Nephron progenitor cell (in vitro differentiated cells): ENCODE data around the gene HBD.

Experiments
- DNase-seq: peaks from one replicate; pipeline ENCODE4 v3.0.0; 2021
- H3K27ac Mint-ChIP-seq: 2 replicates; pipeline ENCODE4 v1.8.0; 2021; ENCODE audit warnings: mild to moderate bottlenecking, moderate library complexity, mixed read lengths
- H3K27me3 Mint-ChIP-seq: 2 replicates; pipeline ENCODE4 v1.8.0; 2021; ENCODE audit warnings: mild to moderate bottlenecking, low read depth, mixed read lengths; ENCODE audit not compliant: poor library complexity
- H3K36me3 Mint-ChIP-seq: 2 replicates; pipeline ENCODE4 v1.8.0; 2021; ENCODE audit warnings: low read depth, mixed read lengths
- H3K4me1 Mint-ChIP-seq: 2 replicates; pipeline ENCODE4 v1.8.0; 2021; ENCODE audit warnings: mixed read lengths
- H3K4me3 Mint-ChIP-seq: 2 replicates; pipeline ENCODE4 v1.8.0; 2021; ENCODE audit warnings: mild to moderate bottlenecking, moderate library complexity, mixed read lengths
- H3K9me3 Mint-ChIP-seq: 2 replicates; pipeline ENCODE4 v1.8.0; 2021; ENCODE audit warnings: mild to moderate bottlenecking, moderate library complexity, mixed read lengths
- TF ChIP-seq, protein P1 (sequence below): fragments of 200-600 bp; sonication (generic); IDR thresholded peaks from 2 replicates; pipeline ENCODE4 v1.5.0; 2021; ENCODE audit warnings: antibody characterized with exemption

Gene HBD

DNA sequence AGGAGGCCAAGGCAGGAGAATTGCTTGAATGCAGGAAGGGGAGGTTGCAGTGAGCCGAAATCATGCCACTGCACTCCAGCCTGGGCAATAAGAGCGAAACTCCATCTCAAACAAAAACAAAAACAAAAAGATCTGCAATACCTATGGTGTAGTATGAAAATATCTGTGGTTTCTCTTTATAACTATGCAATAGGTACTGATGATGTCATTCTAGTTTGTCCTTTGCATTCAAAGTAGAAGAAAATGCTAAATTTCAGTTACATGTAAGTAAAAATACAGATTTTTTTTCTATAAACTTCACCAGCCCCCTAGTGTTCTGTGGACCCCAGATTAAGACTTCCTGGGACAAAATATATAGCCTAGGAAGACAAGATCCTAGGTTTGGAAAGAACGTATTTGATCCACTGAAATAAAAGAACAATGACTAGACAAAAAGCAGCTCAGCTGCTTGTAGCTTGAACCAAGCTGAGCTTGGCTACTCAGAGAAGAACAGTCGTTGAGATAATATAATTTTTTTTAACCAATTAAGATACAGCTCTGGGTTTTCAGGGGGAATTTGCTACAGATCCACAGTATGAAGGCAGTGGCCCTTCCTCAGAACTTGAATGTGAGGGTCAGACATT lies 38.2 kb upstream of the HBD start:
- Mint-ChIP-seq H3K27ac (no peak overlapping the region), H3K27me3 (peaks cover 3% of the 10 kb centered on the region), H3K4me3 (no peak overlapping the region), H3K4me1 (peaks cover 19% of the 10 kb centered on the region), H3K9me3 (no peaks in the 10 kb centered on the region), H3K36me3 (no peaks in the 10 kb centered on the region)
- DNase-seq: no peak
- TF ChIP-seq, protein P1, sequence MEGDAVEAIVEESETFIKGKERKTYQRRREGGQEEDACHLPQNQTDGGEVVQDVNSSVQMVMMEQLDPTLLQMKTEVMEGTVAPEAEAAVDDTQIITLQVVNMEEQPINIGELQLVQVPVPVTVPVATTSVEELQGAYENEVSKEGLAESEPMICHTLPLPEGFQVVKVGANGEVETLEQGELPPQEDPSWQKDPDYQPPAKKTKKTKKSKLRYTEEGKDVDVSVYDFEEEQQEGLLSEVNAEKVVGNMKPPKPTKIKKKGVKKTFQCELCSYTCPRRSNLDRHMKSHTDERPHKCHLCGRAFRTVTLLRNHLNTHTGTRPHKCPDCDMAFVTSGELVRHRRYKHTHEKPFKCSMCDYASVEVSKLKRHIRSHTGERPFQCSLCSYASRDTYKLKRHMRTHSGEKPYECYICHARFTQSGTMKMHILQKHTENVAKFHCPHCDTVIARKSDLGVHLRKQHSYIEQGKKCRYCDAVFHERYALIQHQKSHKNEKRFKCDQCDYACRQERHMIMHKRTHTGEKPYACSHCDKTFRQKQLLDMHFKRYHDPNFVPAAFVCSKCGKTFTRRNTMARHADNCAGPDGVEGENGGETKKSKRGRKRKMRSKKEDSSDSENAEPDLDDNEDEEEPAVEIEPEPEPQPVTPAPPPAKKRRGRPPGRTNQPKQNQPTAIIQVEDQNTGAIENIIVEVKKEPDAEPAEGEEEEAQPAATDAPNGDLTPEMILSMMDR: no peak

- H3K4me1 Mint-ChIP-seq: peaks cover 19% of the 10 kb centered on the region
- H3K36me3 Mint-ChIP-seq: no peaks in the 10 kb centered on the region
- no peaks in the 10 kb centered on the region for H3K9me3 Mint-ChIP-seq
- DNase-seq: peak; percentile 4
- TF ChIP-seq, protein P1: no peak
- H3K4me3 Mint-ChIP-seq: peak within 1 kb of the TSS; percentile 12
- H3K27ac Mint-ChIP-seq: peak within 1 kb of the TSS; percentile 25
- peaks cover 3% of the 10 kb centered on the region for H3K27me3 Mint-ChIP-seq
These were observed 35.4 kb upstream of the HBD start, which contains the start of gene HBE1 for GRCh38 chr11:5269715-5270147. Gene HBE1, minus strand, starts transcription at chr11:5269945. Its CDS starts 55 bp downstream, at chr11:5269890.

- Mint-ChIP-seq H3K27me3 (peaks cover 6% of the 10 kb centered on the region), H3K36me3 (no peaks in the 10 kb centered on the region)
These were observed 32.8 kb upstream of the HBD start for GRCh38 chr11:5267033-5267563.

GRCh38 chr11:5266609-5267008 lies 32.3 kb upstream of the HBD start:
- TF ChIP-seq, protein P1: no peak
- H3K4me1 Mint-ChIP-seq: peaks cover 19% of the 10 kb centered on the region

More at GRCh38 chr11:5267033-5267563, 32.8 kb upstream of the HBD start:
- Mint-ChIP-seq H3K4me1 (peaks cover 19% of the 10 kb centered on the region), H3K4me3 (no peak overlapping the region), H3K9me3 (peaks cover 5% of the 10 kb centered on the region), H3K27ac (no peak overlapping the region)
- TF ChIP-seq, protein P1: no peak
- DNase-seq: no peak

DNA sequence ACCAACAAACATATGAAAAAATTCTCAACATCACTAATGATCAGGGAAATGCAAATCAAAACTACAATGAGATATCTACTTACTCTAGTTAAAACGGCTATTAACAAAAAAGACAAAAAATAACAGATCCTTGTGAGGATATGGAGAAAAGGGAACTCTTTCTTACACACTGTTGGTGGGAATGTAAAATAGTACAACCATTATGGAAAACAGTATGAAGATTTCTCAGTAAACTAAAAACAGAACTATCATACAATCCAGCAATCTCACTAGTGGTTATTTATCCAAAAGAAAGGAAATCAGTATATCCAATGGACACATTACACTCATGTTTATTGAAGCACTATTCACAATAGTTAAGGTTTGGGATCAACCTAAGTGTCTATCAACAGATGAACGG lies 31.5 kb upstream of the HBD start:
- DNase-seq: no peak
- peaks cover 16% of the 10 kb centered on the region for H3K9me3 Mint-ChIP-seq
- peaks cover 6% of the 10 kb centered on the region for H3K27me3 Mint-ChIP-seq
- peaks cover 19% of the 10 kb centered on the region for H3K4me1 Mint-ChIP-seq
- no peak overlapping the region for H3K27ac Mint-ChIP-seq
- no peaks in the 10 kb centered on the region for H3K36me3 Mint-ChIP-seq
- TF ChIP-seq, protein P1: no peak
- no peak overlapping the region for H3K4me3 Mint-ChIP-seq

More at GRCh38 chr11:5266609-5267008, 32.3 kb upstream of the HBD start:
- Mint-ChIP-seq H3K27ac (no peak overlapping the region), H3K36me3 (no peaks in the 10 kb centered on the region), H3K27me3 (peaks cover 6% of the 10 kb centered on the region), H3K4me3 (no peak overlapping the region), H3K9me3 (peaks cover 9% of the 10 kb centered on the region)
- DNase-seq: no peak
